Aorta (tissue), 5 donors: ENCODE data around the gene RPS14. TPM values are rescaled to one million over a fixed set of nuclear protein-coding genes. Genes with fewer than 3 reads are reported as not detected.

Experiments used
- ATAC-seq: fragments of 200-7000 bp; cut with Tn5 transposase; one replicate; pipeline ENCODE4 v1.9.1; 2022; ENCODE audit warnings: moderate library complexity; ENCODE audit not compliant: low FRiP score
- DNase-seq, 2 donors: peaks; one replicate each; pipeline ENCODE4 v3.0.0-alpha.2; 2020
- H3K27ac ChIP-seq, 2 donors: one replicate each; pipeline ENCODE4 v1.5.1; 2013; ENCODE audit warnings: low read length in 2 of 2, mild to moderate bottlenecking in 2 of 2, moderate library complexity in 2 of 2, control low read depth in 1 of 2, inconsistent platforms in 1 of 2, low read depth in 1 of 2
- H3K27me3 ChIP-seq, 2 donors: one replicate each; pipeline ENCODE4 v1.6.1; 2013; ENCODE audit warnings: control low read depth in 1 of 2, low read length in 1 of 2, mild to moderate bottlenecking in 1 of 2, moderate library complexity in 1 of 2; ENCODE audit not compliant: insufficient read depth in 2 of 2, control insufficient read depth in 1 of 2
- H3K36me3 ChIP-seq, 2 donors: one replicate each; pipeline ENCODE4 v1.6.1; 2013; ENCODE audit warnings: control low read depth in 1 of 2, low read length in 1 of 2, mild to moderate bottlenecking in 1 of 2; ENCODE audit not compliant: insufficient read depth in 2 of 2, control insufficient read depth in 1 of 2
- H3K4me1 ChIP-seq, 2 donors: one replicate each; pipeline ENCODE4 v1.6.1; 2013; ENCODE audit warnings: low read length in 2 of 2, control low read depth in 1 of 2, mild to moderate bottlenecking in 1 of 2, moderate library complexity in 1 of 2; ENCODE audit not compliant: insufficient read depth in 2 of 2, control insufficient read depth in 1 of 2
- H3K4me3 ChIP-seq, 2 donors: one replicate each; pipeline ENCODE4 v1.5.1; 2013; ENCODE audit warnings: low read length in 2 of 2, control low read depth in 1 of 2, mild to moderate bottlenecking in 1 of 2
- H3K9me3 ChIP-seq: one replicate; pipeline ENCODE4 v1.6.1; 2013; ENCODE audit warnings: mild to moderate bottlenecking, low read length; ENCODE audit not compliant: control insufficient read depth
- WGBS, 2 donors: extraction: QIAGEN DNeasy Blood & Tissue Kit; methylation state at CpG; one replicate each; pipeline ENCODE4 v1.1.7; 2013; 5-methylcytosine and 5-hydroxymethylcytosine counted together
- intact Hi-C, 2 donors: fragments of 100-400 bp; cut with DNase I; formaldehyde crosslinking; loops; one replicate each; pipeline versions ENCODE4 v1.14.2 to v1.15.0; 2022
- long read RNA-seq, 2 donors: library from polyadenylated mRNA; unstranded; transcript quantifications; one replicate each; pipeline ENCODE4 v2.0.0, GENCODE V29; 2020 to 2021
- polyA plus RNA-seq, 2 donors: library from polyadenylated mRNA; stranded (reverse); fragments of 200-250 nt; gene quantifications; one replicate each; pipeline ENCODE4 v1.2.3, GENCODE V29; 2013
- total RNA-seq, 2 donors: library from RNA; stranded (reverse); fragmentation: NEBNext Ultra II Directional; extraction: Animal tissue kit (Norgen Biotek cat#: 25700); gene quantifications; one replicate each; pipeline ENCODE4 v1.2.1, GENCODE V29; 2021
- donor health status: healthy with polysubstance abuse.
- donor health status: Bipolar disorder and iron deficiency.
- donor health status: DM: no; HTN: no; CAD: no.
- donor health status: DM: no; HTN: no; CAD: no.
- donor health status: DM: yes; HTN: yes; CAD: no.

RPS14 gene
- total RNA-seq = 1,000 to 10,000 TPM; 1,419 to 1,480 TPM
- 1,000 to 10,000 TPM; 3,586 to 6,043 TPM for polyA plus RNA-seq
- long read RNA-seq, donor 1, transcript RPS14-205 (3 exons, 3,119 nt) = minor isoform, 16 of 550 reads
- long read RNA-seq, donor 1, transcript RPS14-203 (5 exons, 569 nt) = major isoform, 468 of 550 reads
- long read RNA-seq, donor 1, partial matches to known transcripts = 41 of 550 reads
- long read RNA-seq, donor 1, other reads (novel, unspliced or antisense) = 19 of 550 reads
- long read RNA-seq, donor 2, transcript RPS14-203 (5 exons, 569 nt) = major isoform, 358 of 377 reads
- long read RNA-seq, donor 2, partial matches to known transcripts = 10 of 377 reads
- long read RNA-seq, donor 2, other reads (novel, unspliced or antisense) = 4 of 377 reads

GRCh38 chr5:150449517-150450339 is at the start of gene RPS14:
RPS14 (minus strand) TSS chr5:150449739; CDS start chr5:150447733, 2,006 bp downstream.
- intact Hi-C loops = loop anchor here (10.0 kb wide), 2 partner anchors 225 to 395 kb away; partner anchors contain the start of gene IRGM (in 1 of the 2)
- H3K36me3 ChIP-seq = peaks cover 5 to 8% of the 10 kb centered on the region in 2 donors
- ATAC-seq (peak; percentile 98), DNase-seq (peak; percentile 97 to 98)
- no peaks in the 10 kb centered on the region for H3K9me3 ChIP-seq
- peaks cover 0 to 1% of the 10 kb centered on the region in 2 donors for H3K4me1 ChIP-seq
- H3K27ac ChIP-seq = peak within 1 kb of the TSS; percentile 49 to 79
- H3K4me3 ChIP-seq = peak within 1 kb of the TSS; percentile 49 to 78
- 3 to 4% methylated on average over 52 to 58 of the region's 58 CpGs for WGBS, 2 donors
- no peaks in the 10 kb centered on the region for H3K27me3 ChIP-seq

GRCh38 chr5:150498971-150499370 is 49.4 kb upstream of the RPS14 start:
- H3K27ac ChIP-seq = no peak overlapping the region
- H3K27me3 ChIP-seq = no peaks in the 10 kb centered on the region
- H3K4me1 ChIP-seq = peaks cover 3 to 6% of the 10 kb centered on the region in 2 donors
- no peak overlapping the region for H3K4me3 ChIP-seq
- no peaks in the 10 kb centered on the region for H3K36me3 ChIP-seq
- ATAC-seq (no peak), DNase-seq (no peak)
- intact Hi-C loops = no loop called here
- H3K9me3 ChIP-seq = no peaks in the 10 kb centered on the region

- no peak overlapping the region for H3K27ac ChIP-seq
- H3K4me3 ChIP-seq = no peak overlapping the region
- no peaks in the 10 kb centered on the region for H3K27me3 ChIP-seq
- ATAC-seq (no peak), DNase-seq (no peak)
- H3K9me3 ChIP-seq = no peaks in the 10 kb centered on the region
- peaks cover 3 to 6% of the 10 kb centered on the region in 2 donors for H3K4me1 ChIP-seq
- 35 to 42% methylated on average over 6 of the region's 6 CpGs for WGBS, 2 donors
- intact Hi-C loops = no loop called here
- H3K36me3 ChIP-seq = no peaks in the 10 kb centered on the region
Measured at GRCh38 chr5:150498501-150498900, 49.0 kb upstream of the RPS14 start.

- Histone ChIP-seq H3K4me1 (peaks cover 3 to 6% of the 10 kb centered on the region in 2 donors), H3K27me3 (no peaks in the 10 kb centered on the region), H3K27ac (peak overlapping the region; percentile 20 to 60), H3K9me3 (no peaks in the 10 kb centered on the region), H3K4me3 (no peak overlapping the region), H3K36me3 (no peaks in the 10 kb centered on the region)
- ATAC-seq = peak; percentile 3
- WGBS, 2 donors = 42 to 47% methylated on average over 5 of the region's 5 CpGs
- no peak for DNase-seq
- intact Hi-C loops = no loop called here
Measured at GRCh38 chr5:150497989-150498317, 48.4 kb upstream of the RPS14 start.

GRCh38 chr5:150497274-150497988 is 47.9 kb upstream of the RPS14 start:
- Histone ChIP-seq H3K36me3 (no peaks in the 10 kb centered on the region), H3K9me3 (no peaks in the 10 kb centered on the region), H3K4me3 (no peak overlapping the region), H3K4me1 (peaks cover 3 to 6% of the 10 kb centered on the region in 2 donors), H3K27ac (peak overlapping the region; percentile 20 to 66), H3K27me3 (no peaks in the 10 kb centered on the region)
- ATAC-seq (peak; percentile 82), DNase-seq (peak; percentile 86 to 94)
- 24 to 27% methylated on average over 14 of the region's 14 CpGs for WGBS, 2 donors
- intact Hi-C loops = no loop called here

- ATAC-seq = no peak
- H3K4me1 ChIP-seq = peaks cover 3 to 11% of the 10 kb centered on the region in 2 donors
Measured at GRCh38 chr5:150496534-150496933, 47.0 kb upstream of the RPS14 start.

GRCh38 chr5:150496098-150496497 is 46.6 kb upstream of the RPS14 start:
- intact Hi-C loops = no loop called here
- Histone ChIP-seq H3K36me3 (no peaks in the 10 kb centered on the region), H3K4me3 (no peak overlapping the region), H3K9me3 (no peaks in the 10 kb centered on the region), H3K27ac (peak overlapping the region; percentile 1 to 72), H3K4me1 (peaks cover 4 to 15% of the 10 kb centered on the region in 2 donors), H3K27me3 (no peaks in the 10 kb centered on the region)
- no peak for DNase-seq
- WGBS, 2 donors = 82 to 88% methylated on average over 3 of the region's 3 CpGs
- no peak for ATAC-seq

More at GRCh38 chr5:150496534-150496933, 47.0 kb upstream of the RPS14 start:
- DNase-seq = no peak
- H3K27me3 ChIP-seq = no peaks in the 10 kb centered on the region
- WGBS, 2 donors = 56 to 57% methylated on average over 4 of the region's 4 CpGs
- intact Hi-C loops = no loop called here
- H3K9me3 ChIP-seq = no peaks in the 10 kb centered on the region
- H3K27ac ChIP-seq = peak overlapping the region; percentile 1 to 72
- H3K36me3 ChIP-seq = no peaks in the 10 kb centered on the region
- no peak overlapping the region for H3K4me3 ChIP-seq

GRCh38 chr5:150492621-150493020 is 43.1 kb upstream of the RPS14 start:
- intact Hi-C loops = no loop called here
- 35 to 46% methylated on average over 6 of the region's 6 CpGs for WGBS, 2 donors
- Histone ChIP-seq H3K4me1 (peaks cover 11 to 25% of the 10 kb centered on the region in 2 donors), H3K27me3 (no peaks in the 10 kb centered on the region), H3K4me3 (no peak overlapping the region), H3K9me3 (no peaks in the 10 kb centered on the region), H3K27ac (peak overlapping the region in 1 of 2 donors; percentile 80), H3K36me3 (no peaks in the 10 kb centered on the region)
- DNase-seq = no peak
- ATAC-seq = no peak
